Left ventricle myocardium inferior (tissue), 1 donor: ENCODE measurements around the gene TESMIN. TPM values are rescaled to one million over a fixed set of nuclear protein-coding genes. Genes with fewer than 3 reads are reported as not detected.

Experiments
- DNase-seq: peaks from one replicate; pipeline ENCODE4 v3.0.0-alpha.2; 2020
- H3K27ac ChIP-seq: fragments of 200-600 bp; replicated peaks from 2 replicates; pipeline ENCODE4 v1.8.0; 2021
- H3K27me3 ChIP-seq: fragments of 200-600 bp; 2 replicates; pipeline ENCODE4 v1.8.0; 2021; ENCODE audit warnings: low read depth
- H3K36me3 ChIP-seq: fragments of 200-600 bp; 2 replicates; pipeline ENCODE4 v1.8.0; 2021
- H3K4me1 ChIP-seq: fragments of 200-600 bp; 2 replicates; pipeline ENCODE4 v1.8.0; 2021
- H3K4me3 ChIP-seq: fragments of 200-600 bp; 2 replicates; pipeline ENCODE4 v1.8.0; 2021; ENCODE audit warnings: mild to moderate bottlenecking, moderate library complexity
- H3K9me3 ChIP-seq: fragments of 200-600 bp; replicated peaks from 2 replicates; pipeline ENCODE4 v1.8.0; 2021
- intact Hi-C: fragments of 100-400 bp; cut with micrococcal nuclease; formaldehyde crosslinking; loops from one replicate; pipeline ENCODE4 v1.11.0; 2022
- total RNA-seq: library from RNA; stranded (reverse); fragmentation: NEBNext Ultra II Directional; extraction: Animal tissue kit (Norgen Biotek cat#: 25700); gene quantifications from one replicate; pipeline ENCODE4 v1.2.1, GENCODE V29; 2021
- TF ChIP-seq, protein P1 (sequence below): fragments of 200-600 bp; IDR thresholded peaks from 2 replicates; pipeline ENCODE4 v1.8.0; 2021; ENCODE audit warnings: antibody characterized with exemption, mild to moderate bottlenecking, borderline replicate concordance
- donor health status: DM: no; HTN: yes; CAD: no; lungs with severe emphysema.

Gene TESMIN
- total RNA-seq, 1 donor from 2014 or later, result 0.52 TPM

DNA sequence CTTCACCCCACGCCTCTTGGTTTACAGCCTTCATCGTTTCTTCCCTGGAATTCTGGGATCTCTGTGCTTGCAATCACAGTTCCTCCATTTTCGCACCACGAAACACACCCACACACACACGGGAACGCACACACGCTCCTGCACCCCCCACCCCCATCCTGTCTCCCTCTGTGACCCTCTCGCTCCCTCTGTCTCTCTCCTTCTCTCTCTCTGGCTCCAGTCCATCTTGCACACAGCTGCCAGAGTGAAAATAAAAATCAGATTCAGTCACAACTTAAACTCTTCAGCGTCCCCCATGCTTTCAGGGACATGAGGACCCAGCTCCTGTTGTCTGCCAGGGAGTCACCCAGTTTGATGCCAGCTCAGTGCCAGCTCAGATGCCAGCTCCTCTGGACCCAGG lies 64.0 kb downstream of the TESMIN start:
- peaks cover 12% of the 10 kb centered on the region for H3K4me1 ChIP-seq
- DNase-seq, result no peak
- TF ChIP-seq, protein P1, sequence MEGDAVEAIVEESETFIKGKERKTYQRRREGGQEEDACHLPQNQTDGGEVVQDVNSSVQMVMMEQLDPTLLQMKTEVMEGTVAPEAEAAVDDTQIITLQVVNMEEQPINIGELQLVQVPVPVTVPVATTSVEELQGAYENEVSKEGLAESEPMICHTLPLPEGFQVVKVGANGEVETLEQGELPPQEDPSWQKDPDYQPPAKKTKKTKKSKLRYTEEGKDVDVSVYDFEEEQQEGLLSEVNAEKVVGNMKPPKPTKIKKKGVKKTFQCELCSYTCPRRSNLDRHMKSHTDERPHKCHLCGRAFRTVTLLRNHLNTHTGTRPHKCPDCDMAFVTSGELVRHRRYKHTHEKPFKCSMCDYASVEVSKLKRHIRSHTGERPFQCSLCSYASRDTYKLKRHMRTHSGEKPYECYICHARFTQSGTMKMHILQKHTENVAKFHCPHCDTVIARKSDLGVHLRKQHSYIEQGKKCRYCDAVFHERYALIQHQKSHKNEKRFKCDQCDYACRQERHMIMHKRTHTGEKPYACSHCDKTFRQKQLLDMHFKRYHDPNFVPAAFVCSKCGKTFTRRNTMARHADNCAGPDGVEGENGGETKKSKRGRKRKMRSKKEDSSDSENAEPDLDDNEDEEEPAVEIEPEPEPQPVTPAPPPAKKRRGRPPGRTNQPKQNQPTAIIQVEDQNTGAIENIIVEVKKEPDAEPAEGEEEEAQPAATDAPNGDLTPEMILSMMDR, result no peak
- H3K27me3 ChIP-seq, result peaks cover 99% of the 10 kb centered on the region
- no peak overlapping the region for H3K4me3 ChIP-seq
- no peak overlapping the region for H3K27ac ChIP-seq
- H3K36me3 ChIP-seq, result no peaks in the 10 kb centered on the region
- intact Hi-C loops, result no loop called here
- no peaks in the 10 kb centered on the region for H3K9me3 ChIP-seq

DNA sequence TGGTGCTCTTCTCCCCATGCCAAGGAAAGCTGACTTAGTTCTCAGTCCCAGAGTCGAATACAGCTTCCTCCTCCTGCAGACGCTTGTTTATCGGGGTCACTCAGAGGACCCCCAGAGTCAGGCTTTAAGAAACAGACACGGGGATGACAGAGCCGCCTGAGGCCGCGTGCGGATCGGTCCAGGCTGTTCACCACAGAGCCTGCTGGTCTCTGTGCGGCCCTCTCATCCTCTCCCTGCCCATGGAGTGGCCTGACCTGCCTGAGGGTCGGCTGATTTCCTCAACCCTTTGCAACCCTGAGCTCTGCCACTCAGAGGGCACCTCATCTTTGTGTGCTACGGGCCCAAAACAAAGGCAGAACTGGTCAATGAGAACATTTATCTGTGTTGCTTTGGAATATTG lies 64.8 kb downstream of the TESMIN start:
- Histone ChIP-seq H3K36me3 (no peaks in the 10 kb centered on the region), H3K27me3 (peaks cover 92% of the 10 kb centered on the region)
- intact Hi-C loops, result no loop called here

DNA sequence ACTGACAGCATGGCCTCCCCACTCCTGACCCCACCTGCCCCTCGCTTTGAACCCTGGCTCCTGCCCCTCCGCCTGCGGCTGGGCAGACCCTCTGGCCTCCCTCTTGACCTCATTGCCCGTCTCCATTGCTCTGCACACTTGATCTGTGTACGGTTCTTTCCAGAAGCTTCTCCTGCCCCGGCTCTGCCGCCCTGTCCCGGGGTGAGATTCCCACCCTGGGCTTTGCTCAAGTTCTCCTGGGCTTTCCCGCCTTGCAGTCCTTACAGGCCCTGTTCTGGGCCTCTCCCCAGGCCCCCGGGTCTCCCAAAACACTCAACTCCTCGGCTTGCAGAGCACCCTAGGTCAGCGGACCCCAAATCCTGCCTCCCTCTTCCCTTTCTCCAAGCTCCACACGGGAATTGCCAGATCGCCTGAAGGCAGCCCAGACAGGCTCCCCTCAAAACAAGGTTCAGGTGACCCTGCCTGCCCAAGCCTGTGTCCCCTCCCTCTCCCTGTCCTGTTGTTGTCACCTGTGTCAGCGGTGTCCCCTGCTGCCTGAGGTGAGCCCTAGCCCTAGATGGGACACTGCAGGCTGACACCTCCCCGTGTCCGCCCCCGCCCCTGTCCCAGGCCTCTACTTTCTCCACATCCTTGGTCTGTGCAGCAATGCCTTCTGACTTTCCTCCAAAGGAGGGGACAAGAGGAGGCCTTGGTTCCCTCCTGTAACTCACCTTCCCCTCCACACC lies 65.5 kb downstream of the TESMIN start:
- Histone ChIP-seq H3K27ac (no peak overlapping the region), H3K9me3 (no peaks in the 10 kb centered on the region), H3K36me3 (no peaks in the 10 kb centered on the region), H3K27me3 (peaks cover 86% of the 10 kb centered on the region), H3K4me1 (peaks cover 12% of the 10 kb centered on the region), H3K4me3 (no peak overlapping the region)
- intact Hi-C loops, result no loop called here
- no peak for DNase-seq
- TF ChIP-seq, protein P1, result no peak

More for the DNA sequence above, 64.8 kb downstream of the TESMIN start:
- no peaks in the 10 kb centered on the region for H3K9me3 ChIP-seq
- H3K4me1 ChIP-seq, result peaks cover 12% of the 10 kb centered on the region
- TF ChIP-seq, protein P1, result no peak
- no peak overlapping the region for H3K4me3 ChIP-seq
- H3K27ac ChIP-seq, result no peak overlapping the region
- DNase-seq, result no peak

DNA sequence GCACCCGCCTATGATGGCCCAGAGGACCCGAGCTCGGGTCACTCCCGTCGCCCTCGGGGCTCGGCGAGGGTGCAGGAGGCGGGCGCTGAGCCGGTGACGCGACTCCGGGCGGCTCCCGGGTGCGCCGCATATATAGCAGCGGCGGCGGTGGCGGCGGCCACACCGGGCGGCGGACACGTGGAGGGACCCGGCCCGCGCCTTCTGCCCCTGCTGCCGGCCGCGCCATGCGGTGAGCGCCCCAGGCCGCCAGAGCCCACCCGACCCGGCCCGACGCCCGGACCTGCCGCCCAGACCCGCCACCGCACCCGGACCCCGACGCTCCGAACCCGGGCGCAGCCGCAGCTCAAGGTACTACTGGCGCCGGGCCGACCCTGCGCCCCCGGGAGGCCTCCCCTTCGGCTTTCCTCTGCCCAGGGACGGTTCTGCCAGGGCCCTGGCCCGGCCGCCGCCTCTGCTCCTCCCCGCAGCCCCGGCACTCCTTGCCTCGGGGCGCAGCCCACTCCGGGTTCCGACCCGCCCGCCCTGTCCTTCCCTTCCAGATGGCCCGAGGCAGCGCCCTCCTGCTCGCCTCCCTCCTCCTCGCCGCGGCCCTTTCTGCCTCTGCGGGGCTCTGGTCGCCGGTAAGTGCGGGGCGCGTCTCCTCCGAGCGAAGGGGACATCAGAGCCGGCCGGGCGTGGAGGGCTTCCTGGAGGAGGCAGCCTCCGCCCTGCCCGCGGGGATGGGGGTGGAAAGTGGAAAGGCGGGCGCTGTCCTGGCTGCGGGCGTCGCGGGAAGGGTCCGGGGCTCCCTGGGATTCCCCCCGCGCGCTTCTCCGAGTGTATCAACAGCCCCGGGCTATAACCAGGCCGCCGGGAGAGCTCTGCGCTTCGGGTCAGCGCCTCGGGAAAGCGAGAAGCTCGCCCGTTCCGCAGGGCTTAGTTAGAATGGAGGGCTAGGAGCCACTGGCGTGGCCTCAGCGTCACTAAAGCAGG lies 66.6 kb downstream of the TESMIN start, which contains the start of gene GAL:
Gene GAL (plus strand): TSS at position 160 of the 972 bp plus-strand sequence. CDS start 380 bp downstream, at position 540.
- Histone ChIP-seq H3K27me3 (peaks cover 75% of the 10 kb centered on the region), H3K36me3 (no peaks in the 10 kb centered on the region), H3K27ac (no peak within 1 kb of the TSS), H3K9me3 (no peaks in the 10 kb centered on the region), H3K4me1 (peaks cover 12% of the 10 kb centered on the region), H3K4me3 (peak within 1 kb of the TSS; percentile 59)
- TF ChIP-seq, protein P1, result no peak
- no peak for DNase-seq
- intact Hi-C loops, result no loop called here

DNA sequence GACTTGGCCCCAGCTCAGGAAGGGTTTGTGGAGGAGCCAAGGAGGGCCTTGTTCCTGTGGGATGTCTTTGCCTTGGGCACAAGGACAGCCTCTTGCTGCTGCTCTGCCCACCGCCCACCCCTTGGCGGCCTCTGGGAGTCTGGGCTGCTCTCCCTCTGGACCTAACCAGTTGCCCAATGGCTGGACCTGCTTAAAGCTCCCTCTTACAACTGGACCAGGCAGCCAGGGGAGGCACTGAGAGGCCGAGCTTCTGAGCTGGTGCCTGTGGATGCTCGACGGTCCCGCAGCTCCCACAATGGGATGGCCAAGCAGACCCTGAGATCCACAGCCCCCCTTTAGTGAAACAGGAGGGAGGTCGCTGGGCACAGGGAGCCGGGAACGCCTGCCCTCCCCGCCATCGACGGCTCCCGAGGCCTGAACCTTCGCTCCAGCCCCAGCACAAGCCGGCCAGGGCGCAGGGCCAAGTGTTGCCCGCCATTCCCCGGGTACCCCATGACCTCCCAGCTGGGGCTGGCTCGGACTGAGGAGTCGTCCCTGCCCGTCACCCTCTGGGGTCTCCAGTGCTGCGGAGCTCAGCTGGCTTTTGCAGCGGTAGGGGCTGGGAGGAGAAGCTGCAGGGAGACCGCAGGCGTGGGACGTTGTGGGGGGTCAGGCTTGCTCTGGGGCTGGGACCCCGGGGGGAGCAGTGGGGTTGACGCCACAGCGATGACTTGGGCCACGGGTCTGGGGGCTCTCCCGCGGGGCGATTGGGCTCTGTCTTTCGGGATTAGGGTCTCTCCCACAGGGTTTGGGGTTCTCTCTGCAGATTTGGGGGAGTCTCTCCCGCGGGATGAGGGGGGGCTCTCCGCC lies 67.6 kb downstream of the TESMIN start:
- no peak for DNase-seq
- intact Hi-C loops, result no loop called here
- peak overlapping the region; percentile 59 for H3K4me3 ChIP-seq
- TF ChIP-seq, protein P1, result no peak
- H3K9me3 ChIP-seq, result no peaks in the 10 kb centered on the region
- no peak overlapping the region for H3K27ac ChIP-seq
- H3K4me1 ChIP-seq, result peaks cover 12% of the 10 kb centered on the region
- no peaks in the 10 kb centered on the region for H3K36me3 ChIP-seq
- H3K27me3 ChIP-seq, result peaks cover 66% of the 10 kb centered on the region
